ENCODE measurements around the gene PPP4R3B.

DNA sequence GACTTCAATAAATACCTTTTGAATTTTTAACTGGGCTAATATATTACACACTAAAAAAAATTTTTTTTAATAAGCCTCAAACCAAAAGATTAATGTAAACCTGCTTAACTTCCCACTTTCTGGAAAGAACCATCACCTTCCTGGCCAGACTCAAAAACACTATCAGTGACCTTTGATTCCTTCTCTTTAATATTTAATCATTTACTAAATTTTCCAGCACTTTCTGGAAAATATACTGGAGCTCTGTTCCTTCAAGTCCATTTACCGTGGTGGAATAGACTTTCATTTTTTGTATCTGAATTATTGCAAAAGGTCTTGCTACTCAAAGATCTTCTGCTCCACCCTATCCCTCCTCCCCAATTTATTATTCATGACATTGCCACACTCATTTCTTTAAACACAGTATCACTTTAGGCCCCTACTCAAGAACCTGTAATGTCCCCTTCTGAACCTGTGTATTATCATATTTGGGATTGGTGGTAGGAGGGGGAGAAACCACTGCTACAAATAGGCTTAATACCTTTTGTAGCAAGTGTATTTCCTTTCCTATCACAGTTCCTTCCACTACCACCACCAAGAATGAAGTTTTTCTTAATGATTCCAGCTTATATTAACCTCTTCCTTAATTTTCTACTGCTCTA is 7.4 kb downstream of the PPP4R3B start:
- TF ChIP-seq, protein P1, sequence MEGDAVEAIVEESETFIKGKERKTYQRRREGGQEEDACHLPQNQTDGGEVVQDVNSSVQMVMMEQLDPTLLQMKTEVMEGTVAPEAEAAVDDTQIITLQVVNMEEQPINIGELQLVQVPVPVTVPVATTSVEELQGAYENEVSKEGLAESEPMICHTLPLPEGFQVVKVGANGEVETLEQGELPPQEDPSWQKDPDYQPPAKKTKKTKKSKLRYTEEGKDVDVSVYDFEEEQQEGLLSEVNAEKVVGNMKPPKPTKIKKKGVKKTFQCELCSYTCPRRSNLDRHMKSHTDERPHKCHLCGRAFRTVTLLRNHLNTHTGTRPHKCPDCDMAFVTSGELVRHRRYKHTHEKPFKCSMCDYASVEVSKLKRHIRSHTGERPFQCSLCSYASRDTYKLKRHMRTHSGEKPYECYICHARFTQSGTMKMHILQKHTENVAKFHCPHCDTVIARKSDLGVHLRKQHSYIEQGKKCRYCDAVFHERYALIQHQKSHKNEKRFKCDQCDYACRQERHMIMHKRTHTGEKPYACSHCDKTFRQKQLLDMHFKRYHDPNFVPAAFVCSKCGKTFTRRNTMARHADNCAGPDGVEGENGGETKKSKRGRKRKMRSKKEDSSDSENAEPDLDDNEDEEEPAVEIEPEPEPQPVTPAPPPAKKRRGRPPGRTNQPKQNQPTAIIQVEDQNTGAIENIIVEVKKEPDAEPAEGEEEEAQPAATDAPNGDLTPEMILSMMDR (IDR thresholded peaks at IDR 0.05; ENCODE audit: low read depth, low read length) = no peak
- no peak for TF ChIP-seq POLR2A (IDR thresholded peaks at IDR 0.05; ENCODE audit: extremely low read depth, insufficient read length)
- TF ChIP-seq, protein P2, sequence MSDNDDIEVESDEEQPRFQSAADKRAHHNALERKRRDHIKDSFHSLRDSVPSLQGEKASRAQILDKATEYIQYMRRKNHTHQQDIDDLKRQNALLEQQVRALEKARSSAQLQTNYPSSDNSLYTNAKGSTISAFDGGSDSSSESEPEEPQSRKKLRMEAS (IDR thresholded peaks at IDR 0.05; ENCODE audit: low read depth, low read length) = no peak

Data from NB4 (cell line).